DMS153 treated with DMSO at 0.1 percent for 48 hours (cell line): ENCODE results near the gene F7.
"Not testable (repeated sequence)": the region's sequence is repeated elsewhere in the genome, so short reads cannot be mapped to it uniquely, and the experiment has no call there.

Experiments used
- DNase-seq: peaks from one replicate; lab custom pipeline; 2025; ENCODE audit not compliant: unreplicated experiment; lab: John Stamatoyannopoulos, UW

Gene F7

GRCh38 chr13:113070855-113071254 lies 34.7 kb upstream of the F7 start:
- DNase-seq: no peak

- no peak for DNase-seq
These were observed 33.2 kb upstream of the F7 start for GRCh38 chr13:113072376-113072775.

GRCh38 chr13:113073942-113074341 lies 31.6 kb upstream of the F7 start:
- no peak for DNase-seq

GRCh38 chr13:113074401-113074800 lies 31.2 kb upstream of the F7 start:
- no peak for DNase-seq

GRCh38 chr13:113074876-113075275 lies 30.7 kb upstream of the F7 start:
- DNase-seq: no peak

GRCh38 chr13:113075711-113076110 lies 29.9 kb upstream of the F7 start:
- no peak for DNase-seq

GRCh38 chr13:113076681-113077401 lies 28.8 kb upstream of the F7 start:
- DNase-seq: no peak

GRCh38 chr13:113077566-113077952 lies 28.0 kb upstream of the F7 start:
- DNase-seq: no peak

- no peak for DNase-seq
These were observed 27.4 kb upstream of the F7 start for GRCh38 chr13:113077953-113078901.

GRCh38 chr13:113078902-113079780 lies 26.4 kb upstream of the F7 start:
- no peak for DNase-seq

GRCh38 chr13:113079781-113080080 lies 25.9 kb upstream of the F7 start:
- DNase-seq: not testable (repeated sequence)

GRCh38 chr13:113080361-113080831 lies 25.2 kb upstream of the F7 start:
- no peak for DNase-seq

GRCh38 chr13:113080901-113081521 lies 24.6 kb upstream of the F7 start:
- DNase-seq: no peak

- DNase-seq: no peak
These were observed 23.2 kb upstream of the F7 start for GRCh38 chr13:113082198-113083021.

GRCh38 chr13:113083022-113083373 lies 22.6 kb upstream of the F7 start:
- DNase-seq: no peak

GRCh38 chr13:113083402-113084061 lies 22.1 kb upstream of the F7 start:
- no peak for DNase-seq

GRCh38 chr13:113084094-113084942 lies 21.3 kb upstream of the F7 start:
- DNase-seq: no peak

- no peak for DNase-seq
These were observed 20.5 kb upstream of the F7 start for GRCh38 chr13:113084943-113085540.
